Natural killer cell (primary cell): Measurements from ENCODE around the gene TDRD9. TPM values are rescaled to one million over a fixed set of nuclear protein-coding genes. Genes with fewer than 3 reads are reported as not detected.

Experiments used
- ATAC-seq, 3 donors: fragments of 150-1000 bp in 2 of 3; fragments of 200-7000 bp in 1 of 3; cut with Tn5 transposase; 1 replicate in 1 of 3; 2 replicates in 2 of 3; pipeline ENCODE4 v1.10.0; 2021; ENCODE audit warnings: mild to moderate bottlenecking in 2 of 3, moderate library complexity in 2 of 3
- DNase-seq, 2 donors: peaks; one replicate each; pipeline versions ENCODE4 v3.0.0 to v3.0.0-alpha.2; 2013 to 2021; ENCODE audit warnings: mixed read lengths in 1 of 2
- H3K27ac ChIP-seq: one replicate; pipeline ENCODE4 v1.5.1; 2013; ENCODE audit warnings: mild to moderate bottlenecking, low read length
- H3K27me3 ChIP-seq: one replicate; pipeline ENCODE4 v1.6.1; 2013; ENCODE audit warnings: low read length; ENCODE audit not compliant: control insufficient read depth, insufficient read depth
- H3K36me3 ChIP-seq: one replicate; pipeline ENCODE4 v1.6.1; 2013; ENCODE audit warnings: low read length; ENCODE audit not compliant: control insufficient read depth, insufficient read depth
- H3K4me1 ChIP-seq: one replicate; pipeline ENCODE4 v1.6.1; 2013; ENCODE audit warnings: low read length; ENCODE audit not compliant: control insufficient read depth, insufficient read depth
- H3K4me3 ChIP-seq: one replicate; pipeline ENCODE4 v1.5.1; 2013; ENCODE audit warnings: low read length
- H3K9me3 ChIP-seq: one replicate; pipeline ENCODE4 v1.6.1; 2013; ENCODE audit warnings: low read length; ENCODE audit not compliant: control insufficient read depth, insufficient read depth
- H3K27ac Mint-ChIP-seq, 2 donors: one replicate each; pipeline ENCODE4 v1.8.0; 2022; ENCODE audit warnings: mild to moderate bottlenecking in 2 of 2, mixed read lengths in 2 of 2, moderate library complexity in 1 of 2
- H3K27me3 Mint-ChIP-seq, 2 donors: one replicate each; pipeline ENCODE4 v1.8.0; 2022; ENCODE audit warnings: low read depth in 2 of 2, mixed read lengths in 2 of 2
- H3K36me3 Mint-ChIP-seq: one replicate; pipeline ENCODE4 v1.8.0; 2022; ENCODE audit warnings: mixed read lengths
- H3K4me1 Mint-ChIP-seq, 2 donors: one replicate each; pipeline ENCODE4 v1.8.0; 2022; ENCODE audit warnings: mixed read lengths in 2 of 2
- H3K4me3 Mint-ChIP-seq: one replicate; pipeline ENCODE4 v1.8.0; 2022; ENCODE audit warnings: mild to moderate bottlenecking, moderate library complexity, mixed read lengths
- H3K9me3 Mint-ChIP-seq, 2 donors: one replicate each; pipeline ENCODE4 v1.8.0; 2022; ENCODE audit warnings: mixed read lengths in 2 of 2
- WGBS: methylation state at CpG from one replicate; pipeline ENCODE4 v1.1.7; 2013; ENCODE audit warnings: missing lambda C conversion rate; ENCODE audit not compliant: insufficient coverage; 5-methylcytosine and 5-hydroxymethylcytosine counted together
- intact Hi-C: fragments of 100-400 bp; cut with micrococcal nuclease; formaldehyde crosslinking; loops from one replicate; pipeline ENCODE4 v1.14.2; 2022
- total RNA-seq, 4 donors: library from RNA; stranded (reverse); fragments of 120-200 nt in 1 of 4; gene quantifications; one replicate each; pipeline versions ENCODE4 v1.2.3 to v1.2.4, GENCODE V29; 2013 to 2022
- TF ChIP-seq, protein P1 (sequence below): fragments of 200-600 bp; IDR thresholded peaks from one replicate; pipeline ENCODE4 v1.8.0; 2022; ENCODE audit warnings: antibody characterized with exemption

TDRD9 gene
- total RNA-seq, 3 donors from 2014 or later (not counting 1 experiment from before 2014, with no cell fraction given): 0.75 to 2.2 (median 1.4) TPM

DNA sequence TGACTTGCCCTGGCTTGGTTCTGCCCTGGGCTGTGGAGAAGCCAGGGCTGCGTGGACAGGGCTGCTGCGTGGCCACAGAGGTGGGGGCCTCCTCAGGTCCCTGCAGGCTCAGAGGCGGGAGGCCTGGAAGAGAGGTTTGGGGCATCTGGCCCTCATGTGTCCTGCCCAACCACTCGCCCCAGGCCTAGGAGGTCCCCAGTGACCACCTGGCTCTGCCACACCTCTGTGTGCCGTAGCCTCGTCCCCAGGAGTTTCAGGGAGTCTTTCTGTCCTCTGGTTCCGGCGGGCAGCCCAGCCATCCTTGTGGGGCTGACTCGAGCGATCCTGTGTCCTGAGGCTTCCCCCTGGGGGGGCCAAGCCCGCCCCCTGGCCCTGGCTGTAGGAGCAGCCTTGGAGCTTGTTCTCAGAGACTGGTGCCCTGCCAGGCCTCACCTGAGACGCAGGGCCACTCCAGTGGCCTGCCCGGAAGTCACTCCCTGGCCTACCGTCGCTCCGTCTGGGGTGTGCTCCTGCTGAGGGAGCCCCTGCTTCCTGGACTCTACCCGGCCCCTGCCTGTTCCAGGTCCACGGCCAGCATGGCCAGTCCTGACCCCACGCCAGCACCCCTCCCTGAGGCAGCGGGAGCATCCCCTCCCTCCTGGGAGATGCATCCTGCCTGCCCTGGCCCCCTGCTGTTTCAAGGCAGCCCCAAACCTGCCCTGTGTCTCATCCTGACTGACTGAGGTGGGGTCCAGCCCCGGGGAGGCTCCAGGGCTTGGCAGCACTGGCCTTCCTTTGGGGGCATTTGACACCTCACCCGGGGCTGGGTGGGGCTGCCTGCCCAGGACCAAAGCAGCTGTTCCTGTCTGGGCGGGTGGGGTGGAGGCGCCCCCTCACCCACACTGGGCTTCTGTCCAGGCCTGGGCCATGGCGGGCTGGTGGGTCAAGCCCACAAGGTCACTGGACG is 171.1 kb downstream of the TDRD9 start:
- TF ChIP-seq, protein P1, sequence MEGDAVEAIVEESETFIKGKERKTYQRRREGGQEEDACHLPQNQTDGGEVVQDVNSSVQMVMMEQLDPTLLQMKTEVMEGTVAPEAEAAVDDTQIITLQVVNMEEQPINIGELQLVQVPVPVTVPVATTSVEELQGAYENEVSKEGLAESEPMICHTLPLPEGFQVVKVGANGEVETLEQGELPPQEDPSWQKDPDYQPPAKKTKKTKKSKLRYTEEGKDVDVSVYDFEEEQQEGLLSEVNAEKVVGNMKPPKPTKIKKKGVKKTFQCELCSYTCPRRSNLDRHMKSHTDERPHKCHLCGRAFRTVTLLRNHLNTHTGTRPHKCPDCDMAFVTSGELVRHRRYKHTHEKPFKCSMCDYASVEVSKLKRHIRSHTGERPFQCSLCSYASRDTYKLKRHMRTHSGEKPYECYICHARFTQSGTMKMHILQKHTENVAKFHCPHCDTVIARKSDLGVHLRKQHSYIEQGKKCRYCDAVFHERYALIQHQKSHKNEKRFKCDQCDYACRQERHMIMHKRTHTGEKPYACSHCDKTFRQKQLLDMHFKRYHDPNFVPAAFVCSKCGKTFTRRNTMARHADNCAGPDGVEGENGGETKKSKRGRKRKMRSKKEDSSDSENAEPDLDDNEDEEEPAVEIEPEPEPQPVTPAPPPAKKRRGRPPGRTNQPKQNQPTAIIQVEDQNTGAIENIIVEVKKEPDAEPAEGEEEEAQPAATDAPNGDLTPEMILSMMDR: no peak
- Mint-ChIP-seq H3K36me3 (no peaks in the 10 kb centered on the region), H3K4me3 (no peak overlapping the region), H3K27ac (no peak overlapping the region), H3K4me1 (peaks cover 3 to 4% of the 10 kb centered on the region in 2 donors), H3K9me3 (no peaks in the 10 kb centered on the region), H3K27me3 (peaks cover 0 to 2% of the 10 kb centered on the region in 2 donors)
- H3K27me3 ChIP-seq: no peaks in the 10 kb centered on the region
- ATAC-seq (no peak), DNase-seq (no peak)
- peaks cover 5% of the 10 kb centered on the region for H3K4me1 ChIP-seq
- intact Hi-C loops: no loop called here
- H3K9me3 ChIP-seq: no peaks in the 10 kb centered on the region
- H3K27ac ChIP-seq: no peak overlapping the region
- no peak overlapping the region for H3K4me3 ChIP-seq
- H3K36me3 ChIP-seq: no peaks in the 10 kb centered on the region
- 80% methylated on average over 26 of the region's 26 CpGs for WGBS

- no peaks in the 10 kb centered on the region for H3K4me1 Mint-ChIP-seq
- H3K4me3 Mint-ChIP-seq: no peak overlapping the region
- H3K27me3 ChIP-seq: no peaks in the 10 kb centered on the region
- no peak overlapping the region for H3K27ac Mint-ChIP-seq
- no peaks in the 10 kb centered on the region for H3K9me3 ChIP-seq
- DNase-seq (no peak), ATAC-seq (no peak)
- H3K36me3 ChIP-seq: no peaks in the 10 kb centered on the region
- H3K36me3 Mint-ChIP-seq: no peaks in the 10 kb centered on the region
- no peaks in the 10 kb centered on the region for H3K27me3 Mint-ChIP-seq
- no peaks in the 10 kb centered on the region for H3K9me3 Mint-ChIP-seq
- 85% methylated on average over 23 of the region's 23 CpGs for WGBS
- no peak overlapping the region for H3K27ac ChIP-seq
- no peak overlapping the region for H3K4me3 ChIP-seq
- intact Hi-C loops: no loop called here
- TF ChIP-seq, protein P1: no peak
- no peaks in the 10 kb centered on the region for H3K4me1 ChIP-seq
These were observed 172.2 kb downstream of the TDRD9 start for GRCh38 chr14:104100171-104101085.

DNA sequence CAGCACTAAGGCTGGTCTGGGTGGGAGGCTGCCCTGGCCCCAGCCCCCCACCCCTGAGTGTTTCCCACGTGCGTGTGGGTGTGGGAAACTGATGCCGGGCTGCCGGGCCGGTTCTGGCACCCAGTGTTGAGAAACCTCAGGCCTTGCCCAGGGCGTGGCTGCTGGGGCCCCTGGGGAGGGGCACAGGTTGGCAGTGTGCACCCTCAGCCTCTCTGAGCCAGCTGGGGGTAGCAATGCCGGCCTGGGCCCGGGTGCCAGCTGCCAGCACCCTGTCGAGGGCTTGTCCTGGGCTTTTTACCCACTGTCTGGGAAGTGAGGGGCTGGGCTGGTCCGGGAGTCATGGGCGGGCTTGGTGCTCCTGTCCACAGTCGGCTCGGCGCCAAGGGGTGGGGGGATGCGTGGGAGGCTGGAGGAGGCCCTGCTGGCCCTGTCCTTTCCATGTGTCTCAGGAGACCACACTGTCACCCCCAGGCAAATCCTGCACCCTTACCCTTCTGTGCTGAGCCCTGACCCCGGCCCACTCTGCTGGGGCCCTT is 172.9 kb downstream of the TDRD9 start:
- Mint-ChIP-seq H3K36me3 (no peaks in the 10 kb centered on the region), H3K27me3 (no peaks in the 10 kb centered on the region), H3K9me3 (no peaks in the 10 kb centered on the region), H3K27ac (no peak overlapping the region), H3K4me1 (no peaks in the 10 kb centered on the region), H3K4me3 (no peak overlapping the region)
- Histone ChIP-seq H3K4me1 (no peaks in the 10 kb centered on the region), H3K27ac (no peak overlapping the region), H3K27me3 (no peaks in the 10 kb centered on the region), H3K4me3 (no peak overlapping the region), H3K36me3 (no peaks in the 10 kb centered on the region), H3K9me3 (no peaks in the 10 kb centered on the region)
- DNase-seq (no peak), ATAC-seq (no peak)
- TF ChIP-seq, protein P1: no peak
- 78% methylated on average over 14 of the region's 16 CpGs for WGBS
- intact Hi-C loops: no loop called here
